Fibroblast of lung (primary cell): ENCODE measurements around the gene CALR3. TPM values are rescaled to one million over a fixed set of nuclear protein-coding genes. Genes with fewer than 3 reads are reported as not detected.

Source experiments
- DNase-seq, 2 donors: peaks; one replicate each; pipeline versions ENCODE4 v3.0.0 to v3.0.0-alpha.2; 2010; ENCODE audit warnings: low read depth in 2 of 2
- H2AFZ ChIP-seq: 2 replicates; pipeline ENCODE4 v1.5.1; 2012; ENCODE audit warnings: low read length, control low read depth, inconsistent platforms
- H3K27ac ChIP-seq: 2 replicates; pipeline ENCODE4 v1.5.1; 2011; ENCODE audit warnings: low read length, control low read depth; ENCODE audit not compliant: insufficient read depth
- H3K27me3 ChIP-seq: 2 replicates; pipeline ENCODE4 v1.5.1; 2011; ENCODE audit warnings: mild to moderate bottlenecking, low read length; ENCODE audit not compliant: control insufficient read depth, insufficient read depth
- H3K36me3 ChIP-seq: 2 replicates; pipeline ENCODE4 v1.5.1; 2011; ENCODE audit warnings: low read length; ENCODE audit not compliant: control insufficient read depth, insufficient read depth
- H3K4me1 ChIP-seq: 2 replicates; pipeline ENCODE4 v1.5.1; 2011; ENCODE audit warnings: low read length; ENCODE audit not compliant: control insufficient read depth, insufficient read depth; ENCODE audit errors: extremely low read depth
- H3K4me2 ChIP-seq: 2 replicates; pipeline ENCODE4 v1.5.1; 2011; ENCODE audit warnings: low read length, control low read depth; ENCODE audit not compliant: insufficient read depth; ENCODE audit errors: extremely low read depth
- H3K4me3 ChIP-seq, 4 experiments: fragments of 200-600 bp in 1 of 4; sonication (generic) in 1 of 4; replicated peaks in 1 of 4; 2 replicates each; pipeline ENCODE4 v1.5.1; 2011 to 2016; ENCODE audit warnings: low read length in 4 of 4, low read depth in 3 of 4, mild to moderate bottlenecking in 3 of 4, control low read depth in 2 of 4, inconsistent platforms in 1 of 4, mixed read lengths in 1 of 4; ENCODE audit not compliant: insufficient read depth in 1 of 4; ENCODE audit errors: control extremely low read depth in 1 of 4
- H3K79me2 ChIP-seq: 2 replicates; pipeline ENCODE4 v1.5.1; 2012; ENCODE audit warnings: mild to moderate bottlenecking, low read length, inconsistent platforms; ENCODE audit not compliant: control insufficient read depth, insufficient read depth
- H3K9ac ChIP-seq: 2 replicates; pipeline ENCODE4 v1.5.1; 2011; ENCODE audit warnings: mild to moderate bottlenecking, low read length, control low read depth; ENCODE audit not compliant: insufficient read depth
- H3K9me3 ChIP-seq: 2 replicates; pipeline ENCODE4 v1.5.1; 2012; ENCODE audit warnings: low read depth, low read length; ENCODE audit not compliant: control insufficient read depth, insufficient read depth
- H4K20me1 ChIP-seq: 2 replicates; pipeline ENCODE4 v1.5.1; 2011; ENCODE audit warnings: low read length; ENCODE audit not compliant: control insufficient read depth, insufficient read depth; ENCODE audit errors: extremely low read depth
- EZH2 ChIP-seq: IDR thresholded peaks from 2 replicates; pipeline ENCODE4 v1.5.1; 2012; ENCODE audit warnings: low read length, control low read depth, mild to moderate bottlenecking; ENCODE audit errors: missing control alignments
- polyA plus RNA-seq, 2 donors: library from polyadenylated mRNA; depleted of rRNA in 1 of 2; stranded (reverse) in 1 of 2; unstranded in 1 of 2; fragments of >200 nt; gene quantifications; 2 replicates each; pipeline ENCODE4 v1.2.1, GENCODE V29; 2011 to 2012; ENCODE audit warnings: missing spikeins in 1 of 2
- total RNA-seq: library from RNA; depleted of rRNA; stranded (reverse); fragments of >200 nt; gene quantifications from 2 replicates; pipeline ENCODE4 v1.2.1, GENCODE V29; 2014
- TF ChIP-seq, protein P1 (sequence below), 2 donors: IDR thresholded peaks in 1 of 2; conservative IDR thresholded peaks in 1 of 2; 1 replicate in 1 of 2; 2 replicates in 1 of 2; pipeline ENCODE4 v1.5.1; 2011 to 2012; ENCODE audit warnings: low read length in 2 of 2, control low read depth in 1 of 2, inconsistent platforms in 1 of 2, low read depth in 1 of 2, mild to moderate bottlenecking in 1 of 2

Gene CALR3
- total and polyA plus RNA-seq, 2 donors (not counting 1 experiment from before 2014, with no cell fraction given) = not detected

DNA sequence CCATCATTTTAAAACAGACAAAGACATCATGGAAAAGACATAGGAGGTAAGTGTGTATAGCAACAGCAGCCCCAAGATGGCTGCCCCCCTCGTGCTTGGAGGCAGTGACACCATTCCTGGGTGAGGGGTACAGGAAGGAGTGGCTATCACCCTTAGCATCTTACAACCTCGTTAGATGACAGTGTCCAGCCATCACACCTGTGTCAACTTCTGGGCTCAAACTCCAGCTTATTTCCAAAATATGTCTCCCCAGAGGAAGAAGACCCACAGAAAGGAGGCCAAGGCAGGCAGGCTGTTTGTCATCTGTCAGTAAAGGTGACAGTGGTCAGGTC, 51.7 kb downstream of the CALR3 start:
- Histone ChIP-seq H3K27me3 (no peaks in the 10 kb centered on the region), H2AFZ (no peak overlapping the region), H3K4me1 (peaks cover 14% of the 10 kb centered on the region), H3K27ac (no peak overlapping the region), H3K79me2 (peaks cover 30% of the 10 kb centered on the region), H3K4me3 (no peak overlapping the region), H3K9ac (no peak overlapping the region), H3K36me3 (peaks cover 2% of the 10 kb centered on the region), H3K9me3 (no peaks in the 10 kb centered on the region), H3K4me2 (no peak overlapping the region), H4K20me1 (peaks cover 3% of the 10 kb centered on the region)
- no peak for DNase-seq
- TF ChIP-seq EZH2 = no peak
- TF ChIP-seq, protein P1, sequence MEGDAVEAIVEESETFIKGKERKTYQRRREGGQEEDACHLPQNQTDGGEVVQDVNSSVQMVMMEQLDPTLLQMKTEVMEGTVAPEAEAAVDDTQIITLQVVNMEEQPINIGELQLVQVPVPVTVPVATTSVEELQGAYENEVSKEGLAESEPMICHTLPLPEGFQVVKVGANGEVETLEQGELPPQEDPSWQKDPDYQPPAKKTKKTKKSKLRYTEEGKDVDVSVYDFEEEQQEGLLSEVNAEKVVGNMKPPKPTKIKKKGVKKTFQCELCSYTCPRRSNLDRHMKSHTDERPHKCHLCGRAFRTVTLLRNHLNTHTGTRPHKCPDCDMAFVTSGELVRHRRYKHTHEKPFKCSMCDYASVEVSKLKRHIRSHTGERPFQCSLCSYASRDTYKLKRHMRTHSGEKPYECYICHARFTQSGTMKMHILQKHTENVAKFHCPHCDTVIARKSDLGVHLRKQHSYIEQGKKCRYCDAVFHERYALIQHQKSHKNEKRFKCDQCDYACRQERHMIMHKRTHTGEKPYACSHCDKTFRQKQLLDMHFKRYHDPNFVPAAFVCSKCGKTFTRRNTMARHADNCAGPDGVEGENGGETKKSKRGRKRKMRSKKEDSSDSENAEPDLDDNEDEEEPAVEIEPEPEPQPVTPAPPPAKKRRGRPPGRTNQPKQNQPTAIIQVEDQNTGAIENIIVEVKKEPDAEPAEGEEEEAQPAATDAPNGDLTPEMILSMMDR (conservative IDR thresholded peaks at IDR 0.05 in 1 of 2, IDR thresholded peaks at IDR 0.05 in 1 of 2; ENCODE audit: low read depth in 1 of 2, low read length in 2 of 2) = no peak

DNA sequence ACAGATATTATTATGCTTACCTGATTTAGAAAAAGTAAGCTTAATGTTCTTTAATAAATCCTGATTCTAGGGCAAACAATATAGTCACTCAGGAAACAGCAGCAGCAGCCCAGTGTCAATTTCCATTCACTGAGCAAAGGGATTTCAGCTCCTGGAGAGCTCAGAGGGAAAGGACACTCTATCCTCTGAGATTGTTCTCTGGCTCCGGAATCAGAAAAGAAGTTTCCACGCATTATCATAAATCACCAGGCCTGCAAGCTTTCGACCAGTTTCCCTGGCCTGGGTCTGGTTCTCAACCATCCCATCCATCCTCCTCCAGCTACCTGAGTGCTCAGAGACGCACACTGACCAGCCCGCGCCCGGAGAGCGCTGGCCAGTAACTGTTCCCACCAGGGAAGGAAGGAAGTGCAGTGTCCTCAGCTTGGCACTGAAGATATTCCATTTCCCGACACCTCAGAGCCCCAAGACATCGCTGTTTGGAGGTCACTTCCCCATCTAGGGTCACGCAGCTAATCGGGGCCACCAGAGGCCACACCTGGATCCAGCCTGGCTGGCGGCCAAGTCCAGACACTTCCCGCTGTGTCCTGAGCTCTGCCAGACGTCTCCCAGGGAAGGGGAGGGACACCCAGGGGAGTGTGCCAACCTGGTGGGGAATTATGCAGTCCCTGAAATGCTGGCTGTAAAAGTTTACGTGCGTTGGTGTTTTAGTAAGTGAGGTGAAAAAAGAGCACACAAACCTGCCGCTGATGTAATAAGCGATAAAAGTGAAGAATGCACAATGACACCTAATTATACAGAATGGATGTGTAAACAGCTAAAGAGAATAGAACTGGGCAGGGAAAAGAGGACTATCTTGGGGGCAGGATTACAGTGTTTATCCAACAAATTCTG, 53.3 kb downstream of the CALR3 start:
- peaks cover 2% of the 10 kb centered on the region for H3K36me3 ChIP-seq
- H3K9me3 ChIP-seq = no peaks in the 10 kb centered on the region
- H4K20me1 ChIP-seq = peaks cover 3% of the 10 kb centered on the region
- no peak overlapping the region for H3K4me3 ChIP-seq
- H3K4me1 ChIP-seq = peaks cover 14% of the 10 kb centered on the region
- TF ChIP-seq, protein P1 (conservative IDR thresholded peaks at IDR 0.05 in 1 of 2, IDR thresholded peaks at IDR 0.05 in 1 of 2; ENCODE audit: low read depth in 1 of 2, low read length in 2 of 2) = no peak
- TF ChIP-seq EZH2 = no peak
- DNase-seq = no peak
- H3K4me2 ChIP-seq = no peak overlapping the region
- H3K27me3 ChIP-seq = no peaks in the 10 kb centered on the region
- H2AFZ ChIP-seq = no peak overlapping the region
- peaks cover 18% of the 10 kb centered on the region for H3K79me2 ChIP-seq
- no peak overlapping the region for H3K27ac ChIP-seq
- no peak overlapping the region for H3K9ac ChIP-seq

DNA sequence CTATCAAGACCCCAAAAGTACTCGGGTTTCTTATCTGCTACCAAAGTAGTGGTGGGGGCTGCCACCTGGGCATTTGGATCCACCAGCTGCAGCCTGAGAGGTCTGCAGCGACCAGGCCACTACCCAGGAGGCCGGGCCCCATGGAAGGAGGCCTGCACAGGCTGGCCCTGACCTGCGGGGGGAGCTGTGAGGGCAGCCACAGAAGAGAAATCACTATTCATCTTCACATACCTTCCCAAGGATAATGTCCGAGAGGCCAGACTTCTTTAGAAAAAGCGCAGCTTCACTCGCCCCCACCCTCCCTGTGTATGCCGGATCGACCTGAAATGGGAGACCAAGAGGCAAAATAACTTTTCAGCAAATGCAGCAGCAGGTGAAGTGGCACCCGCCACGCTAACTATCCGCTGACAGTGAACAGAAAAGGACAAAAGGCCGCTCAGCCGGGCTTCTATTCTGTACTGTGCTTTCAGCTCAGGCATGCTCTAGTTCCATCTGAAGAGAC, 54.3 kb downstream of the CALR3 start:
- peaks cover 18% of the 10 kb centered on the region for H3K79me2 ChIP-seq
- peaks cover 3% of the 10 kb centered on the region for H4K20me1 ChIP-seq
- no peak for DNase-seq
- no peak overlapping the region for H3K27ac ChIP-seq
- TF ChIP-seq EZH2 = no peak
- TF ChIP-seq, protein P1 (conservative IDR thresholded peaks at IDR 0.05 in 1 of 2, IDR thresholded peaks at IDR 0.05 in 1 of 2; ENCODE audit: low read depth in 1 of 2, low read length in 2 of 2) = peak; percentile 12 to 46
- H3K9ac ChIP-seq = no peak overlapping the region
- H2AFZ ChIP-seq = no peak overlapping the region
- no peak overlapping the region for H3K4me2 ChIP-seq
- H3K4me1 ChIP-seq = peaks cover 11% of the 10 kb centered on the region
- H3K4me3 ChIP-seq = no peak overlapping the region
- no peaks in the 10 kb centered on the region for H3K27me3 ChIP-seq
- H3K9me3 ChIP-seq = no peaks in the 10 kb centered on the region
- peaks cover 2% of the 10 kb centered on the region for H3K36me3 ChIP-seq
